Measurements from ENCODE around the gene HSD11B1. TPM values are rescaled to one million over a fixed set of nuclear protein-coding genes. Genes with fewer than 3 reads are reported as not detected.

Gene HSD11B1
- total RNA-seq, 1 experiment from 2014 or later, result not detected

DNA sequence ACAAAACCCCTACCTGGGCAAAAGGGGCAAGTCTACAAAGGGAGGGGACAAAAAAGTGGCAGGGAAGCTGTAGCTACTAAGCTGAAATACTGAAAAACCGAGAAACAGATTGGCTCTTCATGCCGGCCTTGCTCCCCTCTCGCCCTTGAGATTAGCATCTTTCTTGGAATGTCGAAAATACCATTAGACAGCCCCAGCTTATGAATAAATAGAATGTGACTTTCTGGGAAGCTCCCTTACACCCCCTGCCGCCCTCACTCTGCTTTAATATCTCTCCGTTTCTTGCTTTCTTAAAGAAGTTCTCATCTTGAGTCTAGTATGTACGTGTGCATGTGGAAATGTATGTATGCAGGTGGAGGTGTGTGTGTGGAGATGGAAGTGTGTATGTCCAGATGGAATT is 65.3 kb downstream of the HSD11B1 start:
- CTCF ChIA-PET, result interaction anchor here (0.5 to 0.8 kb wide), 2 partner anchors 58 to 179 kb away, joined by 3 read pairs; no protein-coding TSS in a partner anchor
- Mint-ChIP-seq H3K27me3 (ENCODE audit: low read depth) (peaks cover 4% of the 10 kb centered on the region), H3K4me3 (no peak overlapping the region), H3K27ac (no peak overlapping the region), H3K4me1 (peaks cover 10% of the 10 kb centered on the region), H3K9me3 (no peaks in the 10 kb centered on the region), H3K36me3 (no peaks in the 10 kb centered on the region)
- POLR2A ChIA-PET, result no interaction called here
- DNase-seq (ENCODE audit: low spot score) (no peak), ATAC-seq (no peak)
- TF ChIP-seq, protein P1, sequence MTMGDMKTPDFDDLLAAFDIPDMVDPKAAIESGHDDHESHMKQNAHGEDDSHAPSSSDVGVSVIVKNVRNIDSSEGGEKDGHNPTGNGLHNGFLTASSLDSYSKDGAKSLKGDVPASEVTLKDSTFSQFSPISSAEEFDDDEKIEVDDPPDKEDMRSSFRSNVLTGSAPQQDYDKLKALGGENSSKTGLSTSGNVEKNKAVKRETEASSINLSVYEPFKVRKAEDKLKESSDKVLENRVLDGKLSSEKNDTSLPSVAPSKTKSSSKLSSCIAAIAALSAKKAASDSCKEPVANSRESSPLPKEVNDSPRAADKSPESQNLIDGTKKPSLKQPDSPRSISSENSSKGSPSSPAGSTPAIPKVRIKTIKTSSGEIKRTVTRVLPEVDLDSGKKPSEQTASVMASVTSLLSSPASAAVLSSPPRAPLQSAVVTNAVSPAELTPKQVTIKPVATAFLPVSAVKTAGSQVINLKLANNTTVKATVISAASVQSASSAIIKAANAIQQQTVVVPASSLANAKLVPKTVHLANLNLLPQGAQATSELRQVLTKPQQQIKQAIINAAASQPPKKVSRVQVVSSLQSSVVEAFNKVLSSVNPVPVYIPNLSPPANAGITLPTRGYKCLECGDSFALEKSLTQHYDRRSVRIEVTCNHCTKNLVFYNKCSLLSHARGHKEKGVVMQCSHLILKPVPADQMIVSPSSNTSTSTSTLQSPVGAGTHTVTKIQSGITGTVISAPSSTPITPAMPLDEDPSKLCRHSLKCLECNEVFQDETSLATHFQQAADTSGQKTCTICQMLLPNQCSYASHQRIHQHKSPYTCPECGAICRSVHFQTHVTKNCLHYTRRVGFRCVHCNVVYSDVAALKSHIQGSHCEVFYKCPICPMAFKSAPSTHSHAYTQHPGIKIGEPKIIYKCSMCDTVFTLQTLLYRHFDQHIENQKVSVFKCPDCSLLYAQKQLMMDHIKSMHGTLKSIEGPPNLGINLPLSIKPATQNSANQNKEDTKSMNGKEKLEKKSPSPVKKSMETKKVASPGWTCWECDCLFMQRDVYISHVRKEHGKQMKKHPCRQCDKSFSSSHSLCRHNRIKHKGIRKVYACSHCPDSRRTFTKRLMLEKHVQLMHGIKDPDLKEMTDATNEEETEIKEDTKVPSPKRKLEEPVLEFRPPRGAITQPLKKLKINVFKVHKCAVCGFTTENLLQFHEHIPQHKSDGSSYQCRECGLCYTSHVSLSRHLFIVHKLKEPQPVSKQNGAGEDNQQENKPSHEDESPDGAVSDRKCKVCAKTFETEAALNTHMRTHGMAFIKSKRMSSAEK (CRISPR knock-in tag; IDR thresholded peaks at IDR 0.05; ENCODE audit: borderline replicate concordance), result no peak
- TF ChIP-seq FOXJ3 (CRISPR knock-in tag; IDR thresholded peaks at IDR 0.05; ENCODE audit: borderline replicate concordance) (no peak), CBFB (CRISPR knock-in tag; IDR thresholded peaks at IDR 0.05; ENCODE audit: low read depth) (no peak), FOXP1 (CRISPR knock-in tag; IDR thresholded peaks at IDR 0.05; ENCODE audit: borderline replicate concordance) (no peak), SP1 (CRISPR knock-in tag; conservative IDR thresholded peaks at IDR 0.05) (no peak), CREB1 (CRISPR knock-in tag; IDR thresholded peaks at IDR 0.05) (no peak), OVOL2 (CRISPR knock-in tag; IDR thresholded peaks at IDR 0.05; ENCODE audit: borderline replicate concordance) (no peak), GRHL2 (CRISPR knock-in tag; IDR thresholded peaks at IDR 0.05; ENCODE audit: insufficient replicate concordance, severe bottlenecking) (no peak), ZNF423 (CRISPR knock-in tag; IDR thresholded peaks at IDR 0.05) (no peak), GABPB1 (CRISPR knock-in tag; IDR thresholded peaks at IDR 0.05) (no peak), ZBTB21 (CRISPR knock-in tag; IDR thresholded peaks at IDR 0.05; ENCODE audit: borderline replicate concordance) (no peak)
- TF ChIP-seq, protein P2, sequence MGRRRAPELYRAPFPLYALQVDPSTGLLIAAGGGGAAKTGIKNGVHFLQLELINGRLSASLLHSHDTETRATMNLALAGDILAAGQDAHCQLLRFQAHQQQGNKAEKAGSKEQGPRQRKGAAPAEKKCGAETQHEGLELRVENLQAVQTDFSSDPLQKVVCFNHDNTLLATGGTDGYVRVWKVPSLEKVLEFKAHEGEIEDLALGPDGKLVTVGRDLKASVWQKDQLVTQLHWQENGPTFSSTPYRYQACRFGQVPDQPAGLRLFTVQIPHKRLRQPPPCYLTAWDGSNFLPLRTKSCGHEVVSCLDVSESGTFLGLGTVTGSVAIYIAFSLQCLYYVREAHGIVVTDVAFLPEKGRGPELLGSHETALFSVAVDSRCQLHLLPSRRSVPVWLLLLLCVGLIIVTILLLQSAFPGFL (CRISPR knock-in tag; IDR thresholded peaks at IDR 0.05; ENCODE audit: borderline replicate concordance), result no peak
- TF ChIP-seq, protein P3, sequence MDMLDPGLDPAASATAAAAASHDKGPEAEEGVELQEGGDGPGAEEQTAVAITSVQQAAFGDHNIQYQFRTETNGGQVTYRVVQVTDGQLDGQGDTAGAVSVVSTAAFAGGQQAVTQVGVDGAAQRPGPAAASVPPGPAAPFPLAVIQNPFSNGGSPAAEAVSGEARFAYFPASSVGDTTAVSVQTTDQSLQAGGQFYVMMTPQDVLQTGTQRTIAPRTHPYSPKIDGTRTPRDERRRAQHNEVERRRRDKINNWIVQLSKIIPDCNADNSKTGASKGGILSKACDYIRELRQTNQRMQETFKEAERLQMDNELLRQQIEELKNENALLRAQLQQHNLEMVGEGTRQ (CRISPR knock-in tag; IDR thresholded peaks at IDR 0.05), result no peak
- TF ChIP-seq, protein P4, sequence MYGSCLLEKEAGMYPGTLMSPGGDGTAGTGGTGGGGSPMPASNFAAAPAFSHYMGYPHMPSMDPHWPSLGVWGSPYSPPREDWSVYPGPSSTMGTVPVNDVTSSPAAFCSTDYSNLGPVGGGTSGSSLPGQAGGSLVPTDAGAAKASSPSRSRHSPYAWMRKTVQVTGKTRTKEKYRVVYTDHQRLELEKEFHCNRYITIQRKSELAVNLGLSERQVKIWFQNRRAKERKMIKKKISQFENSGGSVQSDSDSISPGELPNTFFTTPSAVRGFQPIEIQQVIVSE (CRISPR knock-in tag; IDR thresholded peaks at IDR 0.05; ENCODE audit: borderline replicate concordance), result no peak
- TF ChIP-seq, protein P5, sequence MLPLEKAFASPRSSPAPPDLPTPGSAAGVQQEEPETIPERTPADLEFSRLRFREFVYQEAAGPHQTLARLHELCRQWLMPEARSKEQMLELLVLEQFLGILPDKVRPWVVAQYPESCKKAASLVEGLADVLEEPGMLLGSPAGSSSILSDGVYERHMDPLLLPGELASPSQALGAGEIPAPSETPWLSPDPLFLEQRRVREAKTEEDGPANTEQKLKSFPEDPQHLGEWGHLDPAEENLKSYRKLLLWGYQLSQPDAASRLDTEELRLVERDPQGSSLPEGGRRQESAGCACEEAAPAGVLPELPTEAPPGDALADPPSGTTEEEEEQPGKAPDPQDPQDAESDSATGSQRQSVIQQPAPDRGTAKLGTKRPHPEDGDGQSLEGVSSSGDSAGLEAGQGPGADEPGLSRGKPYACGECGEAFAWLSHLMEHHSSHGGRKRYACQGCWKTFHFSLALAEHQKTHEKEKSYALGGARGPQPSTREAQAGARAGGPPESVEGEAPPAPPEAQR (CRISPR knock-in tag; IDR thresholded peaks at IDR 0.05), result no peak

DNA sequence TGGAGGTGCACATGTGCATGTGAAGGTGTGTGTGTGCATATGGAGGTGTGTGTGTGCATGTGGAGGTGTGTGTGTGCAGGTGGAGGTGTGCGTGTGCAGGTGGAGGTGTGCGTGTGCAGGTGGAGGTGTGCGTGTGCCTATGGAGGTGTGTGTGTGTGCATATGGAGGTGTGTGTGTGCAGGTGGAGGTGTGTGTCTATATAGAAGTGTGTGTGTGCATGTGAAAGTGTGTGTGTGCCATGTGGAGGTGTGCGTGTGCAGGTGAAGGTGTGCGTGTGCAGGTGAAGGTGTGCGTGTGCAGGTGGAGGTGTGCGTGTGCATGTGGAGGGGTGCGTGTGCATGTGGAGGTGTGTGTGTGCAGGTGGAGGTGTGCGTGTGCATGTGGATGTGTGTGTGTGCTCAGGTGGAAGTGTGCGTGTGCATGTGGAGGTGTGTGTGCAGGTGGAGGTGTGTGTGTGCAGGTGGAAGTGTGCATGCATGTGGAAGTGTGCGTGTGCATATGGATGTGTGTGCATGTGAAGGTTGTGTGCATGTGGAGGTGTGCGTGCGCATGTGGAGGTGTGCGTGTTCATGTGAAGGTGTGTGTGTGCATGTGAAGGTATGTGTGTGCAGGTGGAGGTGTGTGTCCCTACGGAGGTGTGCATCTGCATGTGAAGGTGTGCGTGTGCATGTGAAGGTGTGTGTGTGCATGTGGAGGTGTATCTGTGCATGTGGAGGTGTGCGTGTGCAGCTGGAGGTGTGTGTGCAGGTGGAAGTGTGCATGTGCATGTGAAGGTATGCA is 66.2 kb downstream of the HSD11B1 start:
- H3K36me3 Mint-ChIP-seq, result no peaks in the 10 kb centered on the region
- POLR2A ChIA-PET, result no interaction called here
- peaks cover 7% of the 10 kb centered on the region for H3K27me3 Mint-ChIP-seq (ENCODE audit: low read depth)
- H3K27ac Mint-ChIP-seq, result no peak overlapping the region
- no peak overlapping the region for H3K4me3 Mint-ChIP-seq
- ATAC-seq (no peak), DNase-seq (ENCODE audit: low spot score) (no peak)
- CTCF ChIA-PET, result no interaction called here
- no peaks in the 10 kb centered on the region for H3K9me3 Mint-ChIP-seq
- H3K4me1 Mint-ChIP-seq, result peaks cover 10% of the 10 kb centered on the region
- TF ChIP-seq ELF4 (CRISPR knock-in tag; IDR thresholded peaks at IDR 0.05; ENCODE audit: low read depth) (no peak), ZBTB21 (CRISPR knock-in tag; IDR thresholded peaks at IDR 0.05; ENCODE audit: borderline replicate concordance) (no peak), TEAD1 (CRISPR knock-in tag; IDR thresholded peaks at IDR 0.05) (no peak), EMX1 (CRISPR knock-in tag; IDR thresholded peaks at IDR 0.05) (no peak), NR2C2 (CRISPR knock-in tag; IDR thresholded peaks at IDR 0.05) (no peak), CREB1 (CRISPR knock-in tag; IDR thresholded peaks at IDR 0.05) (no peak), ESRRA (CRISPR knock-in tag; IDR thresholded peaks at IDR 0.05; ENCODE audit: borderline replicate concordance) (no peak)
- TF ChIP-seq, protein P6, sequence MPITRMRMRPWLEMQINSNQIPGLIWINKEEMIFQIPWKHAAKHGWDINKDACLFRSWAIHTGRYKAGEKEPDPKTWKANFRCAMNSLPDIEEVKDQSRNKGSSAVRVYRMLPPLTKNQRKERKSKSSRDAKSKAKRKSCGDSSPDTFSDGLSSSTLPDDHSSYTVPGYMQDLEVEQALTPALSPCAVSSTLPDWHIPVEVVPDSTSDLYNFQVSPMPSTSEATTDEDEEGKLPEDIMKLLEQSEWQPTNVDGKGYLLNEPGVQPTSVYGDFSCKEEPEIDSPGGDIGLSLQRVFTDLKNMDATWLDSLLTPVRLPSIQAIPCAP (CRISPR knock-in tag; IDR thresholded peaks at IDR 0.05), result no peak
- TF ChIP-seq, protein P7, sequence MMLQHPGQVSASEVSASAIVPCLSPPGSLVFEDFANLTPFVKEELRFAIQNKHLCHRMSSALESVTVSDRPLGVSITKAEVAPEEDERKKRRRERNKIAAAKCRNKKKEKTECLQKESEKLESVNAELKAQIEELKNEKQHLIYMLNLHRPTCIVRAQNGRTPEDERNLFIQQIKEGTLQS (CRISPR knock-in tag; conservative IDR thresholded peaks at IDR 0.05), result no peak
